ENCODE measurements around the gene ELMOD1.

- TF ChIP-seq CTCF (conservative IDR thresholded peaks at IDR 0.05; ENCODE audit: low read depth, low read length) (no peak), RAD21 (IDR thresholded peaks at IDR 0.05; ENCODE audit: low read length) (no peak), POLR2A (IDR thresholded peaks at IDR 0.05; ENCODE audit: low read depth, low read length) (no peak), NFE2L2 (IDR thresholded peaks at IDR 0.05; ENCODE audit: low read depth, low read length) (no peak), RCOR1 (IDR thresholded peaks at IDR 0.05; ENCODE audit: insufficient replicate concordance, low read length) (no peak), FOS (IDR thresholded peaks at IDR 0.05; ENCODE audit: low read depth, low read length) (no peak), MXI1 (IDR thresholded peaks at IDR 0.05; ENCODE audit: borderline replicate concordance, low read depth, low read length) (no peak), RFX5 (IDR thresholded peaks at IDR 0.05; ENCODE audit: low read depth, low read length) (no peak), USF2 (IDR thresholded peaks at IDR 0.05; ENCODE audit: low read depth, low read length) (no peak), CHD1 (IDR thresholded peaks at IDR 0.05; ENCODE audit: low read depth, low read length) (no peak), MAZ (IDR thresholded peaks at IDR 0.05; ENCODE audit: borderline replicate concordance, low read depth, low read length) (no peak)
Observed at GRCh38 chr11:107651672-107652071, 60.7 kb downstream of the ELMOD1 start.
